Measurements from ENCODE around the gene ZNF536. TPM values are rescaled to one million over a fixed set of nuclear protein-coding genes. Genes with fewer than 3 reads are reported as not detected.
"Not testable (repeated sequence)": the region's sequence is repeated elsewhere in the genome, so short reads cannot be mapped to it uniquely, and the experiment has no call there.

The ZNF536 gene
- total and polyA plus RNA-seq, 2 donors (not counting 1 experiment from before 2014, with no cell fraction given), result not detected

DNA sequence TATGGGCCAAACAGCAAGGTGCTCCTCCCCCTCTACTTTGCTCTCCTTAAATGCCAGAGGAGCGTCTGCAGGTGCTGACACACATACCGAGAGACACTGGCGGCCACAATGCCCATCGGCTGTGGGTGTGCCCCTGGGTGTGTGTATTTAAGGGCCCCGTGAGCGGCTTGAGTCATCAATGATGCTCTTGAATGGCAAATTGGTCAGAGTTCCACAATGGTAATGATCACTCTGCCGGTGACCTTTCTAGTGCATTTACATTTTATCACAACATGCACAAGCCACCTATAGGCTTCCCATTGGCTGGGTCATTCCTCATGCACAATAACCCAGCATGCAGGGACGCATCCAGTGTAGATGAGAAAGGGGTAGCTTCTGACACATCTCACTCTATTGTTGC lies 124.8 kb downstream of the ZNF536 start:
- Histone ChIP-seq H3K4me3 (ENCODE audit: control extremely low read depth in 1 of 5, extremely low read depth in 1 of 5, insufficient read depth in 1 of 5, low read depth in 2 of 5, low read length in 4 of 5) (no peak overlapping the region), H3K9ac (ENCODE audit: low read length) (no peak overlapping the region), H3K36me3 (replicated peaks in 1 of 2; ENCODE audit: control extremely low read depth in 1 of 2, control insufficient read depth in 1 of 2, extremely low read depth in 1 of 2, insufficient read depth in 2 of 2, low read length in 1 of 2) (no peaks in the 10 kb centered on the region), H3K4me1 (ENCODE audit: control insufficient read depth in 2 of 2, insufficient read depth in 2 of 2, low read length in 2 of 2) (no peaks in the 10 kb centered on the region), H4K20me1 (ENCODE audit: control insufficient read depth, insufficient read depth, low read length, poor library complexity, severe bottlenecking) (no peaks in the 10 kb centered on the region), H2AFZ (ENCODE audit: insufficient read depth, low read depth, low read length, poor library complexity, severe bottlenecking) (no peak overlapping the region), H3K27ac (ENCODE audit: low read length in 2 of 2) (no peak overlapping the region), H3K27me3 (replicated peaks in 1 of 4; ENCODE audit: control extremely low read depth in 1 of 4, control insufficient read depth in 3 of 4, insufficient read depth in 4 of 4, low read length in 3 of 4) (no peaks in the 10 kb centered on the region), H3K4me2 (replicated peaks; ENCODE audit: low read depth, low read length, poor library complexity, severe bottlenecking) (no peak overlapping the region), H3K79me2 (ENCODE audit: control insufficient read depth, insufficient read depth, low read length) (no peaks in the 10 kb centered on the region), H3K9me3 (ENCODE audit: control extremely low read depth in 1 of 3, control insufficient read depth in 2 of 3, insufficient read depth in 1 of 3, low read length in 2 of 3) (peaks cover 0 to 7% (median 0%) of the 10 kb centered on the region in 3 donors)
- Mint-ChIP-seq H3K9me3 (ENCODE audit: insufficient read depth) (no peaks in the 10 kb centered on the region), H3K27me3 (peaks cover 1% of the 10 kb centered on the region), H3K4me1 (no peaks in the 10 kb centered on the region), H3K4me3 (no peak overlapping the region), H3K27ac (no peak overlapping the region)
- TF ChIP-seq CTCF (IDR thresholded peaks at IDR 0.05) (no peak), EZH2 (IDR thresholded peaks at IDR 0.05; ENCODE audit: borderline replicate concordance, insufficient read depth, low read depth, low read length, poor library complexity, severe bottlenecking) (no peak)
- ATAC-seq (ENCODE audit: low read depth) (no peak), DNase-seq (no peak)
- intact Hi-C loops (cut with micrococcal nuclease), result no loop called here
- WGBS (ENCODE audit: insufficient coverage), result 75% methylated on average over 5 of the region's 8 CpGs
- ChIA-PET CTCF (no interaction called here), POLR2A (no interaction called here)

- H3K36me3 ChIP-seq (replicated peaks in 1 of 2; ENCODE audit: control extremely low read depth in 1 of 2, control insufficient read depth in 1 of 2, extremely low read depth in 1 of 2, insufficient read depth in 2 of 2, low read length in 1 of 2); H3K4me2 ChIP-seq (replicated peaks; ENCODE audit: low read depth, low read length, poor library complexity, severe bottlenecking); ATAC-seq (ENCODE audit: low read depth); H3K4me3 ChIP-seq (ENCODE audit: control extremely low read depth in 1 of 5, extremely low read depth in 1 of 5, insufficient read depth in 1 of 5, low read depth in 2 of 5, low read length in 4 of 5); H3K9ac ChIP-seq (ENCODE audit: low read length); DNase-seq; H3K4me1 ChIP-seq (ENCODE audit: control insufficient read depth in 2 of 2, insufficient read depth in 2 of 2, low read length in 2 of 2); H3K4me1 Mint-ChIP-seq; H3K9me3 Mint-ChIP-seq (ENCODE audit: insufficient read depth); intact Hi-C loops (cut with micrococcal nuclease); H3K27me3 ChIP-seq (replicated peaks in 1 of 4; ENCODE audit: control extremely low read depth in 1 of 4, control insufficient read depth in 3 of 4, insufficient read depth in 4 of 4, low read length in 3 of 4); H3K27me3 Mint-ChIP-seq; CTCF ChIA-PET; H3K4me3 Mint-ChIP-seq; POLR2A ChIA-PET; H4K20me1 ChIP-seq (ENCODE audit: control insufficient read depth, insufficient read depth, low read length, poor library complexity, severe bottlenecking); H3K27ac Mint-ChIP-seq; H2AFZ ChIP-seq (ENCODE audit: insufficient read depth, low read depth, low read length, poor library complexity, severe bottlenecking); H3K79me2 ChIP-seq (ENCODE audit: control insufficient read depth, insufficient read depth, low read length); H3K27ac ChIP-seq (ENCODE audit: low read length in 2 of 2); H3K9me3 ChIP-seq (ENCODE audit: control extremely low read depth in 1 of 3, control insufficient read depth in 2 of 3, insufficient read depth in 1 of 3, low read length in 2 of 3): not testable (repeated sequence)
- WGBS (ENCODE audit: insufficient coverage), result no CpG with 5 or more reads among the region's 3 CpGs
Measured at GRCh38 chr19:30498085-30498484, 125.9 kb downstream of the ZNF536 start.

Data from B cell (primary cell).